ENCODE results near the gene LRRC39.

DNA sequence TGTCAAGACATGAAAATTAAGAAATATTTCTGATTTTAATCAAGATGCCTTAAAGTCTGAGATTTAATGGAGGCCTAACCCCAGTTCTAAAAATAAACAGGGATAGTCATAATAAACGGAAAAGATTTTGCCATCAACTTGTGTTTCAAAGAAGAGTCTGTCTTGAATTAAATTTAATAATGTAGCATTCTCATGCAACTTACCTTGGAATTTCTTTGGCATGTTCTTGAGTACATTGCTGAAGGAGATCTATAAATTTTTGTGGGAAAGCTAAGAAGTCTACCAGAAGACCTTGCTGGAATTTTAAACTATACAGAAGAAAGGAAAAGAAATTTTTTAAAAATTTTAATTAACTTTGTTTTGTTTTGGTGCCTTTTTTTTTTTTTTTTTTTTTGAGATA lies 55.9 kb downstream of the LRRC39 start:
- TF ChIP-seq, protein P1, sequence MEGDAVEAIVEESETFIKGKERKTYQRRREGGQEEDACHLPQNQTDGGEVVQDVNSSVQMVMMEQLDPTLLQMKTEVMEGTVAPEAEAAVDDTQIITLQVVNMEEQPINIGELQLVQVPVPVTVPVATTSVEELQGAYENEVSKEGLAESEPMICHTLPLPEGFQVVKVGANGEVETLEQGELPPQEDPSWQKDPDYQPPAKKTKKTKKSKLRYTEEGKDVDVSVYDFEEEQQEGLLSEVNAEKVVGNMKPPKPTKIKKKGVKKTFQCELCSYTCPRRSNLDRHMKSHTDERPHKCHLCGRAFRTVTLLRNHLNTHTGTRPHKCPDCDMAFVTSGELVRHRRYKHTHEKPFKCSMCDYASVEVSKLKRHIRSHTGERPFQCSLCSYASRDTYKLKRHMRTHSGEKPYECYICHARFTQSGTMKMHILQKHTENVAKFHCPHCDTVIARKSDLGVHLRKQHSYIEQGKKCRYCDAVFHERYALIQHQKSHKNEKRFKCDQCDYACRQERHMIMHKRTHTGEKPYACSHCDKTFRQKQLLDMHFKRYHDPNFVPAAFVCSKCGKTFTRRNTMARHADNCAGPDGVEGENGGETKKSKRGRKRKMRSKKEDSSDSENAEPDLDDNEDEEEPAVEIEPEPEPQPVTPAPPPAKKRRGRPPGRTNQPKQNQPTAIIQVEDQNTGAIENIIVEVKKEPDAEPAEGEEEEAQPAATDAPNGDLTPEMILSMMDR (conservative IDR thresholded peaks at IDR 0.05; ENCODE audit: low read length): no peak
- no peak for TF ChIP-seq EZH2phosphoT487 (IDR thresholded peaks at IDR 0.05; ENCODE audit: borderline replicate concordance)

All from Loucy (cell line).